GM20431 (cell line): ENCODE measurements around the gene TOP2A.

Experiments used
- in situ Hi-C: fragments of 300-500 bp; cut with MseI, MboI; formaldehyde crosslinking; loops from one replicate; pipeline ENCODE4 v1.15.0; 2020; ENCODE audit warnings: low sequenced_read_pairs; ENCODE audit not compliant: unreplicated experiment

TOP2A gene

GRCh38 chr17:40452921-40453378, 35.3 kb upstream of the TOP2A start:
- in situ Hi-C loops = no loop called here

GRCh38 chr17:40452216-40452787, 34.6 kb upstream of the TOP2A start:
- in situ Hi-C loops = no loop called here

DNA sequence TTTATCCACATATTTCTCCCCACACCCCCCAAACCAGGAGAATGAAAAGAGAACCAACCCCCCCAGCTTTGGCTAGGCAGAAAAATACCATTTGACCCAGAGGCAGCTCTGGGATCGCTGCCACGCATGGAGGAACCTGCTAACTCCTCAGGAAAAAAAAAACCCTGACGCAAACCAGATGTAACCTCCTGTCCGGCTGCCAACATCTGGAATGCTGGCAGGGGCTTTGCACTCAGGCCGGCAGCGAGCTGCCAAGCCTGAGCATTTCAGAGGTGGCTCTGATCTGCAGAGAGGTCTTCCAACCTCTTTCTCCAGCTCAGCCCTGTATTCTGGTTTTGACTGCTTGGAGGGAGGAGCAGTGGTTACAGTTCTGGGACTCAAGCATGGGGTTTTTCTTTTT, 33.7 kb upstream of the TOP2A start:
- in situ Hi-C loops = no loop called here

GRCh38 chr17:40450175-40450574, 32.5 kb upstream of the TOP2A start:
- in situ Hi-C loops = no loop called here

DNA sequence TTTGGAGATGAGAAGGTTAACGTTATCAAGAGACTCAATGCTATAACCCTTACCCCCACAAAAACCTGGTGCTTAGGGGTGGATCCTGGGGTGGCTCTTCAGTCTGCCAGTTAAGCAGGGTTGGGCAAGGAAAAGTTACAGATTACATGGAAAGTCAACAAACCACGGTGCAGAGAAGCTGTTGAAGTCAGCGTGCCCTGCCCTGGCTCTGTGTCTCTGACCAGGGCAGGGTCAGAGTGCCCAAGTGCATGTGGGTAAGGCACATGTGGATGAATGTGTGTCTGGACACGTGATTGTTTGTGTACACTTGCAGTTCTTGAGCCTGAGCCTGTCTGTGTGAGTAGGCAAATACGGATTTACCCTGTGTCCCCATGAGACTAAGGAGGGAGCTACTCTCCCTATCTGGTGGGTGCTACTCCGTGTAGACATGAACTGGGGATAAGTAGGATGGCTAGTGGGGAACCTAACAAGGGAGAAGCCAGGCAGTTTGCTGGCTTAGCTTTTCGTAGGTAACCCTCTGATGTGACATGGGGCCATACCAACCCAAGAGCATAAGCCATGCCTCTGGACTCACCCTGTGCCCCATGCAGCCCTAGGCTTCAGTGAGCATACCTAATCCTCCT, 31.1 kb upstream of the TOP2A start:
- in situ Hi-C loops = no loop called here

DNA sequence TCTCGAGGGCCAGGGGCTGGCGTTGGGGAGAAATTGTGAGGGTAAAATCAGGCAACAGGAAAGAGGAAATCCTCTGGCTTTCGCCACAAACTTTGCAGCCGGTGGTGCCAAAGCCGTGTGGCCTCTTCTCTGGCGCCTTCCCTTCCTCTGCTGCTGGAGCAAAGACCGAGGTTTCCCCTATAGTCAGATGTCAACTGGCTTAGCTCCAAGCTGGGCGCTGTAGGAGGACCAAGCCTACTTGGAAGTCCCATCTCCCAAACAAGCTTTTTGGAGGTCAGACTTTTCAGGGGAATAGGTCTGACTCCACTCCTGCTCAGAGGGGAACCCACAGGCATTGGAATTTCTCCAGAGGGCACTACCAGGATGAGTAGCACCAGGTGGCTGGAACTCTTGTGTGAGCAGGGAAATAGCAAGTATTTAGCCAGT, 30.5 kb upstream of the TOP2A start:
- in situ Hi-C loops = no loop called here

DNA sequence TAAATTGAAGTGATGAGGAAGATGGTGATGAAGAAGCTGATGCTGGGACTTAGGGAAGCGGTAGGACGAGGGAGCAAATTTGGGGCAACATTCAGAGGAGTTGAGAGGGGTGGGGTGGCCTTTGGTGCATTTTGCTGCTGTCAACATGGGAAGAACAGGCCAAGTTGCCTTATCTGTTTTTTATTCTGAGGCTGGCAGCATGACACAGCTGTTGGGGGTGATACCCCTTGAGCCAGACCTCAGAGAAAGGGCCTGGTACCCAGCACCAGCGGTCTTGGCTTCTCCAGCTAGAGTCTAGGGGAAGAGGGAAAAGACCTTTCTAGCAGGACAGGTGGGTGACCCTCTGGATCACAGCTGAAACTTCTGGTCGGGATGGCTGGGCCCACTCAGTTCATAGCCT, 30.1 kb upstream of the TOP2A start:
- in situ Hi-C loops = no loop called here

- in situ Hi-C loops = no loop called here
Observed at GRCh38 chr17:40447148-40447644, 29.5 kb upstream of the TOP2A start.

DNA sequence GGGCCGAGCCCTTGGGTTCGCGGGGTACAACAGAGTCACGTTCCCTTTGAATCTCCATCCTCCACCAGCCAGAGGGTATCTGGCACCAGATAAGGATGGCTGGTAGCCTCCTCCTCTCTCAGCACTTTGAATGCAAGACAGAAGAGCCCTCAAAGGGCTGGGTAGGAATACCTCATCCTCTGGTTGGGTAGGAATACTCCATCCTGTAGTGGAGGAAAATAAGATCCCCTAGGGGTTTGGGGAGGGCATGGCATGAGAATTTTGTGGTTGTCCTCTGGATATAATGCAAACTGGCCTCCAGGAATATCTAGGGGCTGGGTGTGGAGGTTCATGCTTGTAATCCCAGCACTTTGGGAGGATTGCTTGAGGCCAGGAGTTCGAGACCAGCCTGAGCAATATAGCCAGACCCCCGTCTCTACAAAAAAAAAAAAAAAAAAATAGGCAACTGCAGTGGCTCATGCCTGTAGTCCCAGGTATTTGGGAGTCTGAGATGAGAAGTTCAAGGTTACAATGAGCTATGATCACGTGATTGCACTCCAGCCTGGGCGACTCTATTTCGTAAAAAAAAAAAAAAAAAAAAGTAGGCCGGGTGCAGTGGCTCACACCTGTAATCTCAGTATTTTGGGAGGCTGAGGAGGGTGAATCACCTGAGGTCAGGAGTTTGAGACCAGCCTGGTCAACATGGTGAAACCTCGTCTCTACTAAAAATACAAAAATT, 28.2 kb upstream of the TOP2A start:
- in situ Hi-C loops = no loop called here

DNA sequence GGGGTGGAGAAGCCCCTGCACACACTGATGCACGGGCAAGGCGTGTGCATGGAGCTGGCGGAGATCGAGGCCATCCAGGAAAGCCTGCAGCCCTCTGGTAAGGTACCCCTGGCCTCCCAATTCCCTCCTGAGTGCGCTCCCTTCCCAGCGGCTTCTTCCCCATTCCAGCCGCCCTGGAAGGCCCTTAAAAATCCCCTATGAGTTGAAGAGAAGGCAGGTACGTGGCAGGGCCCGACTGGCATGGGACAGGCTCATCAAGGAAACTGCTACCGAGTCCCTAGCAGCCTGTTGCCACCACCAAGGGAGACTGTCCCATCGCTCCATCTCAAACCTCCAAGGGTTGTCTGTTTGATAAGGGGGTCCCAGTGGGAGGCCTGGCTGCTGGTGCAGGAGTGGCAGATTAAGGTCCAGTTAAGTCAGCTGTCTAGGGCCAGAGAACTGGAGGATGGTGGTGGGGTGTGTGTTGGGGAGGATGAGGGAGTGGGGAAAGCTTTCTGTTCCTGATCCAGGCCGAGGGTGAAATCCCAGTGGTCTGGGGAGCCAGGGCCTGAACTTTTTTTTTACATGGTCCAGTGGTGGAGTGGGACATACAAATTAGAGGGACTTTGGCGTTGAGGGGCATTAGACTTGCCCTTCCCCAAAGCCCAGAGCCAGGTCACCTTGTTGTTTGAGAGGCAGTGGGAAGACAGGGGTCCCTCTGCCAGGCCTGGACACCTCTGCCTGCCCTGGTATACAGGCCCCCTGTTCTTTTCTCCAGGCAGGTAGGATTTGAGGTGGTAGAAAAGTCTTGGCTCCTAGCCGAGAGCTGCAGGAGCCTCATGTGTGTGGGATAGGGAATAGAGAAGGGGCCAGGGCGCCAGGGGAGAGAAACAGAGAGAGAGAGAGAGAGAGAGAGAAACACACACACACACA, 26.5 kb upstream of the TOP2A start:
- in situ Hi-C loops = no loop called here

GRCh38 chr17:40443196-40443987, 25.7 kb upstream of the TOP2A start, which contains the start of gene IGFBP4:
IGFBP4 (plus strand) TSS chr17:40443450; CDS start chr17:40443736, 286 bp downstream.
- in situ Hi-C loops = no loop called here

GRCh38 chr17:40442392-40443195, 24.9 kb upstream of the TOP2A start:
- in situ Hi-C loops = no loop called here

DNA sequence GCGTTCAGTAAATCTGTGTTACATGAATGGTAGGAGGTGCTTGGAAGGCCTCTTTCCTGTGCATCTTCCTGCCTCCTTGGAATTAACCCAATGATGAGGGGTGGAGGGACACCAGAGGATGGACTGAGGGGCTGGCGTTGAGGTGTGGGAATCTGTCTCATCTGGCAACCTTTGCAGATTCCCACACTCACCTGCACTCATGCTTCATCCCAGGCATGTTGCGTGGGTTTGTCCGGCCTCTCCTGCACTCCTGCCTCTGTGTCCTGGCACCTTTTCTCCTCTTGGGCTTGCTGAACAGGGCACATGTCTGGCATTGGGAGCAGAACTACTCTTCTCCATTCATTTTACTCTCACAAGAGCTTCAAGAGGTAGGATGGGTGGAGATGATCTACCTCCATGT, 22.5 kb upstream of the TOP2A start:
- in situ Hi-C loops = no loop called here

DNA sequence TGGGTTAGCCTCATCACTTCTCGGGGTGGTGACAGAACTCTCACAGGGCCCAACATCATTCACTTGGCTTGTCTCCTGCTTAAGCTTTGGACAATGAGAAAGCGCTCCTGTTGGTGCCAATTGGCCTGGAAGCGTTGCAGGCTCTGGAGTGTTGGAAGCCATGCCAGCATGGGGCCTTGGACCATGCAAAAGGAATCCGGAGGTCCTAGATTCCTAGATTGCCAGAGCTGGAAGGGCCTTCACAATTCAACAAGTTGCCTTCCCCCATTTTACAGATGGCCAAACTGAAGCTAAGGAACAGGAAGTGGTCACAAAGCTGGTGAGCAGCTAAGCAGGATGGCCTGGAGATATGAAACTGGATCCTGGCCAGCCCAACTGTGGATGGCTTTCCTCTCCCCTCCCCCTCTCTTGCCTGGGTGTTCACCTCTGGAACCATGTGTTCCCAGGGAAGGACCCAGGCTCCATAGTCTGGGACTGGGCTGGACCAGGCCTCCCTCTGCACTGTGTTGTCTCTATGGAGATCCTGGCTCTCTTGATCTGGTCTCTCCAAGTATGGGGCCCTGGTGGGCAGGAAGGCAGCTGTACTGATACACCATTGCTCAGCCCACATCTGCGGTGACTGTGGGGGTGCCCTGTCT, 19.5 kb upstream of the TOP2A start:
- in situ Hi-C loops = loop anchor here (10.0 kb wide), 1 partner anchor 108 kb away; no protein-coding TSS in a partner anchor

- in situ Hi-C loops = loop anchor here (10.0 kb wide), 1 partner anchor 108 kb away; no protein-coding TSS in a partner anchor
Observed at GRCh38 chr17:40436636-40437035, 18.9 kb upstream of the TOP2A start.

DNA sequence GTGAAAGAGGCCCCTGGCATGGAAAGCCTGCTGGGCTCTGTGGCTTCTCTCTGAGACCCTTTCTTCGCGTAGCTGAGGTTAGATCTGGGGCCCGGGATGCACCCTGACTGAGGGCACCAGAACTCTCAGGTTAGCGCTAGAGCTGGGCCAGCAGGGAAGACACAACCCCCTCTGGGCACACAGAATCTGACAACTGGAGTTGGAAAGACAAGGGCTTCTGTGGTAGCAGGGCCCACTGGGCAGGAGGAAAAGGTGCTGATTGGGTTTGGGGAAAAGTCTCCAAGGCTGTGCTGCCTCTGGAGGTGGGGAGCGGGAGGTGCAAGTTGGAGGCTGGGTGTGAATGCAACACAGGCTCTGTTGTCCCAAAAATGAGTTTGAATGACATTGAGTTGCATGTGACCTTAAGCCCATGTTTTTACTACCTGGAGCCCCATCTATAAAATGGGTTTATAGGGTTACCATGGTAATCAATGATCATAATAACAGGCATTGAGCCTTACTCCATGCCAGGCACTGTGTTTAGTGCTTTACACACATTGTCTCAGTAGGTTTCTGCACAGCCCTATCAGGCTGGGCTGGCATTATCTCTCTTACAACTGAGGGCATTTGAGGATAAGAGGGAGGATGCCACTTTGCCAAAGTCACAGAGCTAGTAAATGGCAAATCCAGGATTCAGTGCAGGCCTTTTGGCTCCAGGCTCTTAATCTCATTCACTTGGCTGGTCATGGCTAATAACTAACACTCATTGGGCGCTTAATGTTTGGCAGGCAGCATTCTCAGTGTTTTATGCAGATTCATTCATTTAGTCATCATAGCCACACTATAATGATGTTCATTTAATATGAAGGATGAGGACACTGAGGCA, 16.1 kb upstream of the TOP2A start:
- in situ Hi-C loops = loop anchor here (10.0 kb wide), 1 partner anchor 111 kb away; no protein-coding TSS in a partner anchor
